GM13976 (cell line): Measurements from ENCODE around the gene MINAR1.

ENCODE experiments used
- DNase-seq: peaks from one replicate; pipeline ENCODE4 v3.0.0; 2012; ENCODE audit warnings: low spot score
- CTCF ChIP-seq: IDR thresholded peaks from 2 replicates; pipeline ENCODE4 v1.5.1; 2012; ENCODE audit warnings: borderline replicate concordance, mild to moderate bottlenecking; ENCODE audit not compliant: insufficient read depth; ENCODE audit errors: extremely low read depth, missing control alignments, control extremely low read depth
- in situ Hi-C: fragments of 300-500 bp; cut with MboI; formaldehyde crosslinking; loops from one replicate; pipeline ENCODE4 v1.12.0; 2022; ENCODE audit warnings: low sequenced_read_pairs, mixed read lengths, inconsistent platforms; ENCODE audit not compliant: unreplicated experiment

MINAR1 gene

GRCh38 chr15:79431636-79432344 lies at the start of gene MINAR1:
Gene MINAR1, plus strand, starts transcription at chr15:79432336. Its CDS starts 23,812 bp downstream, at chr15:79456148.
- peak; percentile 50 for DNase-seq
- no peak for TF ChIP-seq CTCF
- in situ Hi-C loops = no loop called here

- in situ Hi-C loops = no loop called here
- no peak for DNase-seq
- TF ChIP-seq CTCF = no peak
Observed at GRCh38 chr15:79394231-79394630, 37.9 kb upstream of the MINAR1 start.

GRCh38 chr15:79396850-79397249 lies 35.3 kb upstream of the MINAR1 start:
- TF ChIP-seq CTCF = no peak
- in situ Hi-C loops = no loop called here
- DNase-seq = no peak

GRCh38 chr15:79397269-79397910 lies 34.7 kb upstream of the MINAR1 start:
- TF ChIP-seq CTCF = no peak
- in situ Hi-C loops = no loop called here
- DNase-seq = no peak

GRCh38 chr15:79399606-79400005 lies 32.5 kb upstream of the MINAR1 start:
- no peak for DNase-seq
- TF ChIP-seq CTCF = no peak
- in situ Hi-C loops = no loop called here

GRCh38 chr15:79400650-79401049 lies 31.5 kb upstream of the MINAR1 start:
- TF ChIP-seq CTCF = no peak
- no peak for DNase-seq
- in situ Hi-C loops = no loop called here

- no peak for DNase-seq
- TF ChIP-seq CTCF = no peak
Observed at GRCh38 chr15:79401301-79401700, 30.8 kb upstream of the MINAR1 start.

More at GRCh38 chr15:79401301-79401700, 30.8 kb upstream of the MINAR1 start:
- in situ Hi-C loops = no loop called here
